Karpas-422 (cell line): ENCODE measurements around the gene OXNAD1. TPM values are rescaled to one million over a fixed set of nuclear protein-coding genes. Genes with fewer than 3 reads are reported as not detected.

ENCODE experiments used
- DNase-seq: peaks from one replicate; pipeline ENCODE4 v3.0.0-alpha.2; 2015
- H2AFZ ChIP-seq: fragments of 200-600 bp; sonication (generic); 2 replicates; pipeline ENCODE4 v1.6.1; 2014; ENCODE audit warnings: antibody characterized with exemption, low read length, mixed read lengths
- H3K27ac ChIP-seq: fragments of 200-600 bp; sonication (generic); 2 replicates; pipeline ENCODE4 v1.5.1; 2014; ENCODE audit warnings: mild to moderate bottlenecking, low read length, moderate library complexity
- H3K27me3 ChIP-seq: fragments of 200-600 bp; sonication (generic); 2 replicates; pipeline ENCODE4 v1.6.1; 2014; ENCODE audit warnings: low read length, mixed read lengths
- H3K36me3 ChIP-seq: fragments of 200-600 bp; sonication (generic); 2 replicates; pipeline ENCODE4 v1.6.1; 2014; ENCODE audit warnings: low read length, mixed read lengths; ENCODE audit not compliant: insufficient read depth
- H3K4me1 ChIP-seq: fragments of 200-600 bp; sonication (generic); 2 replicates; pipeline ENCODE4 v1.6.1; 2014; ENCODE audit warnings: mild to moderate bottlenecking, low read length, mixed read lengths
- H3K4me2 ChIP-seq: fragments of 200-600 bp; sonication (generic); 2 replicates; pipeline ENCODE4 v1.6.1; 2014; ENCODE audit warnings: low read length, low read depth, mild to moderate bottlenecking; ENCODE audit not compliant: poor library complexity, severe bottlenecking
- H3K4me3 ChIP-seq: fragments of 200-600 bp; sonication (generic); 2 replicates; pipeline ENCODE4 v1.5.1; 2014; ENCODE audit warnings: mild to moderate bottlenecking, antibody characterized with exemption, low read length, mixed read lengths
- H3K79me2 ChIP-seq: fragments of 200-600 bp; sonication (generic); 2 replicates; pipeline ENCODE4 v1.6.1; 2014; ENCODE audit warnings: mild to moderate bottlenecking, low read length, mixed read lengths
- H3K9ac ChIP-seq: fragments of 200-600 bp; sonication (generic); 2 replicates; pipeline ENCODE4 v1.6.0; 2014; ENCODE audit warnings: low read length
- H3K9me2 ChIP-seq: fragments of 200-600 bp; sonication (generic), shearing (Covaris generic); replicated peaks from 2 replicates; pipeline ENCODE4 v1.6.0; 2014; ENCODE audit warnings: mild to moderate bottlenecking, low read length, moderate library complexity; ENCODE audit not compliant: insufficient read depth
- H3K9me3 ChIP-seq: fragments of 300-700, 200-600 bp; sonication (generic); 2 replicates; pipeline ENCODE4 v1.6.1; 2014; ENCODE audit warnings: low read length, mixed read lengths
- H4K20me1 ChIP-seq: fragments of 200-600 bp; sonication (generic); 2 replicates; pipeline ENCODE4 v1.6.1; 2014; ENCODE audit warnings: mild to moderate bottlenecking, antibody characterized with exemption, low read length, low read depth; ENCODE audit not compliant: insufficient read depth
- total RNA-seq: library from RNA; depleted of rRNA; stranded (reverse); fragments of >200 nt; shearing (Covaris generic); gene quantifications from 2 replicates; pipeline ENCODE4 v1.2.3, GENCODE V29; 2014; ENCODE audit warnings: low replicate concordance

Gene OXNAD1
- total RNA-seq, 1 experiment from 2014 or later, result 30.3 TPM

- H3K9ac ChIP-seq, result peak overlapping the region; percentile 77
- no peak overlapping the region for H2AFZ ChIP-seq
- peak overlapping the region; percentile 74; the same call in 1 of the 2 replicates for H3K4me3 ChIP-seq
- H3K9me2 ChIP-seq, result no peaks in the 10 kb centered on the region
- H3K4me1 ChIP-seq, result peaks cover 48% of the 10 kb centered on the region
- 0 out of 2 replicates have a peak, but pooled peaks cover 6% of the 10 kb centered on the region for H4K20me1 ChIP-seq
- peaks cover 22% of the 10 kb centered on the region for H3K36me3 ChIP-seq
- peaks cover 82% of the 10 kb centered on the region for H3K79me2 ChIP-seq
- H3K9me3 ChIP-seq, result no peaks in the 10 kb centered on the region
- DNase-seq, result no peak
- H3K4me2 ChIP-seq, result peak overlapping the region; percentile 68
- no peaks in the 10 kb centered on the region for H3K27me3 ChIP-seq
- H3K27ac ChIP-seq, result peak overlapping the region; percentile 36
Measured at GRCh38 chr3:16266714-16267113, 1.7 kb downstream of the OXNAD1 start.

DNA sequence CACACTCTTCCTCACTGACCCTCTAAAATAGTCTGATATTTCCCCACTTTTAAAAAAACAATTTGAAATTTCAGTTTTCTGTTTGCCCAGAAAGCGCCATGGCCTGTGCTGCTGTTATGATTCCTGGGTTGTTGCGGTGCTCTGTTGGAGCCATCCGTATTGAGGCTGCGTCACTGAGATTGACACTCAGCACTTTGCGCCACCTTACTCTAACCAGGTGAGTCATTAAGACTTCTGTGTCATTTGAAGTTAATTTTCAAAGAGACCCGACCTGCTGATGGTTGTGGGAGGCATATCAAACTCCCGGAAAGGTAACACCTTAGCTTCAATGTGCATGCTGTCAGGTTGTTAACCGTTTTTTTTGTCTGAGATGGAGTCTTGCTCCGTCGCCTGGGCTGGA is 5.8 kb downstream of the OXNAD1 start:
- H3K9ac ChIP-seq, result no peak overlapping the region
- no peaks in the 10 kb centered on the region for H3K9me2 ChIP-seq
- peaks cover 46% of the 10 kb centered on the region for H3K79me2 ChIP-seq
- H3K27me3 ChIP-seq, result no peaks in the 10 kb centered on the region
- H3K36me3 ChIP-seq, result peaks cover 43% of the 10 kb centered on the region
- no peak overlapping the region for H3K4me2 ChIP-seq
- H3K9me3 ChIP-seq, result no peaks in the 10 kb centered on the region
- peaks cover 31% of the 10 kb centered on the region for H3K4me1 ChIP-seq
- 0 out of 2 replicates have a peak, but pooled peaks cover 3% of the 10 kb centered on the region for H4K20me1 ChIP-seq
- H2AFZ ChIP-seq, result no peak overlapping the region
- DNase-seq, result no peak
- H3K27ac ChIP-seq, result no peak overlapping the region
- no peak overlapping the region for H3K4me3 ChIP-seq

DNA sequence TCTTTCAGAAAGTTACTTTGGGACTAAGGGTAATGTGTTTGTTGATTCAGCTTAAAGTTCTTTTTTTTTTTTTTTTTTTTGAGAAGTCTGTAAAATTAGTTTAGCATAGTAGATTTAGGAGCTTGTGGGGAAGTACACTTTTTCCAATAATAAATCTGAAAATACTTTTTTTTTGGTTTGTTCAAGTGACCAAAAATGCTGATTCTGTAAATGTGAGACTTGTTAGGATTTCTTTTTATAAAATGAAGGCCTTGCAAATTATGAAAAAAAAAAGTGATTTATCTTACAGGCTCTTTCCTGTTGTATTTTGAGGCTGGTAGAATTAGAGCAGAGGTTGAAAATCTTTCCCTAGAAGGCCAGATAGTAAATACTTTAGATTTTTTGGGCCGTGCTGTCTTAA is 7.6 kb downstream of the OXNAD1 start:
- H2AFZ ChIP-seq, result no peak overlapping the region
- H3K4me1 ChIP-seq, result peaks cover 14% of the 10 kb centered on the region
- H3K9ac ChIP-seq, result no peak overlapping the region
- no peak overlapping the region for H3K4me2 ChIP-seq
- H3K27ac ChIP-seq, result no peak overlapping the region
- peaks cover 48% of the 10 kb centered on the region for H3K36me3 ChIP-seq
- H3K79me2 ChIP-seq, result peaks cover 33% of the 10 kb centered on the region
- H3K4me3 ChIP-seq, result no peak overlapping the region
- H3K9me2 ChIP-seq, result no peaks in the 10 kb centered on the region
- H3K27me3 ChIP-seq, result no peaks in the 10 kb centered on the region
- no peak for DNase-seq
- H3K9me3 ChIP-seq, result no peaks in the 10 kb centered on the region
- H4K20me1 ChIP-seq, result no peaks in the 10 kb centered on the region

GRCh38 chr3:16273867-16274266 is 8.9 kb downstream of the OXNAD1 start:
- no peak overlapping the region for H3K27ac ChIP-seq
- H3K9me2 ChIP-seq, result no peaks in the 10 kb centered on the region
- no peaks in the 10 kb centered on the region for H3K27me3 ChIP-seq
- peaks cover 36% of the 10 kb centered on the region for H3K79me2 ChIP-seq
- peaks cover 57% of the 10 kb centered on the region for H3K36me3 ChIP-seq
- no peak overlapping the region for H3K4me3 ChIP-seq
- H3K9me3 ChIP-seq, result no peaks in the 10 kb centered on the region
- no peak overlapping the region for H2AFZ ChIP-seq
- H4K20me1 ChIP-seq, result no peaks in the 10 kb centered on the region
- H3K9ac ChIP-seq, result no peak overlapping the region
- peaks cover 7% of the 10 kb centered on the region; the same call in 1 of the 2 replicates for H3K4me1 ChIP-seq
- H3K4me2 ChIP-seq, result no peak overlapping the region
- DNase-seq, result no peak

DNA sequence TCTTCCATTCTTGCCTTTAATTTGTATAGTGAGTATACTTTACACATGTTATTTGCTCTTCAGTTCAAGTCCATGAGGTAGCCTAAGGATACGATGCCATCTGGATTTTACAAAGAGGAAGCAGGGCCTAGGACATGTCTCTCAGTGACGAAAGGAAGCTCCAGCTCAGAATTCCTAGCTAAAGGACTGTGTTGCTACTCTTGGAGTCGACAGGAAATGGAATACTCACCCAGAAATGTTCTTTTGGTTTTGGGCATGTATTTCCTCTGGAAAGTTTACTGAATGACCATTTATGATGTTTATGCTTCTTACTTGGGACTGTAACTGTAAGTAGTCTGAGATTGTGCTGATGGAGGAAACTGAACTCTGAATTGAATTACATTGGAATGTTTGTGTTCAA is 12.5 kb downstream of the OXNAD1 start:
- Histone ChIP-seq H3K27ac (no peak overlapping the region), H4K20me1 (no peaks in the 10 kb centered on the region), H3K4me1 (peaks cover 9% of the 10 kb centered on the region), H3K9me3 (no peaks in the 10 kb centered on the region), H3K9ac (no peak overlapping the region), H3K9me2 (no peaks in the 10 kb centered on the region), H3K79me2 (peaks cover 28% of the 10 kb centered on the region), H3K36me3 (peaks cover 37% of the 10 kb centered on the region; the same call in 1 of the 2 replicates), H3K4me3 (no peak overlapping the region), H3K27me3 (no peaks in the 10 kb centered on the region), H2AFZ (no peak overlapping the region), H3K4me2 (no peak overlapping the region)
- no peak for DNase-seq

GRCh38 chr3:16279010-16279801 is 14.2 kb downstream of the OXNAD1 start:
- H3K4me3 ChIP-seq, result no peak overlapping the region
- H3K27ac ChIP-seq, result no peak overlapping the region
- H4K20me1 ChIP-seq, result no peaks in the 10 kb centered on the region
- no peaks in the 10 kb centered on the region for H3K9me3 ChIP-seq
- H2AFZ ChIP-seq, result no peak overlapping the region
- H3K27me3 ChIP-seq, result no peaks in the 10 kb centered on the region
- no peak overlapping the region for H3K9ac ChIP-seq
- peaks cover 35% of the 10 kb centered on the region; the same call in 1 of the 2 replicates for H3K36me3 ChIP-seq
- DNase-seq, result no peak
- no peak overlapping the region for H3K4me2 ChIP-seq
- H3K4me1 ChIP-seq, result peaks cover 9% of the 10 kb centered on the region
- H3K9me2 ChIP-seq, result no peaks in the 10 kb centered on the region
- H3K79me2 ChIP-seq, result peaks cover 28% of the 10 kb centered on the region

GRCh38 chr3:16280671-16281070 is 15.7 kb downstream of the OXNAD1 start:
- Histone ChIP-seq H3K4me2 (no peak overlapping the region), H4K20me1 (no peaks in the 10 kb centered on the region), H3K4me3 (no peak overlapping the region), H3K9me2 (no peaks in the 10 kb centered on the region), H3K36me3 (peaks cover 27% of the 10 kb centered on the region; the same call in 1 of the 2 replicates), H3K9me3 (no peaks in the 10 kb centered on the region), H3K9ac (no peak overlapping the region), H2AFZ (no peak overlapping the region), H3K79me2 (peaks cover 28% of the 10 kb centered on the region), H3K4me1 (peaks cover 9% of the 10 kb centered on the region), H3K27me3 (no peaks in the 10 kb centered on the region), H3K27ac (no peak overlapping the region)
- DNase-seq, result no peak

DNA sequence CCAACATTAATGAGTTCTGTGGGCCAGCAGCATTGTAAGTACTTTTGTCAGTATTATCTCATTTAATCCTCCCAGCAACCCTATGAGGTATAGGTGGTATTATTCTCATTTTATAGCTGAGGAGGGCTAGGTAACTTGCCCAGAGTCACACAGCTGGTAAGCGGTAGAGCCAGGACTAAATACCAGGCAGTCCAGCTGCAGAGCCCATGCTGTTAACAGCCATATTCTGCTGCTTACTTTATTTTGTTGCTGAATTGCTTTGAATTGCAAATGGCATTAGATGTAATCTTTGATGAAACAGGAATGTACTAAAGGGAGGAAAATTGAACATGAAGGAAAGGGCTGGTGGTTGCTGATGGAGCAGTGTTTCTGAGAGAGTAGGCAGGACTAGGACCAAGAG is 19.6 kb downstream of the OXNAD1 start:
- no peak overlapping the region for H3K9ac ChIP-seq
- H3K79me2 ChIP-seq, result peaks cover 25% of the 10 kb centered on the region
- H3K4me2 ChIP-seq, result no peak overlapping the region
- H4K20me1 ChIP-seq, result no peaks in the 10 kb centered on the region
- no peak overlapping the region for H3K4me3 ChIP-seq
- H3K9me3 ChIP-seq, result no peaks in the 10 kb centered on the region
- no peak overlapping the region for H2AFZ ChIP-seq
- peaks cover 35% of the 10 kb centered on the region for H3K4me1 ChIP-seq
- peaks cover 21% of the 10 kb centered on the region; the same call in 1 of the 2 replicates for H3K36me3 ChIP-seq
- H3K27me3 ChIP-seq, result no peaks in the 10 kb centered on the region
- no peak for DNase-seq
- no peak overlapping the region for H3K27ac ChIP-seq
- H3K9me2 ChIP-seq, result no peaks in the 10 kb centered on the region
